ENCODE measurements around the gene DSTN.

Gene DSTN

GRCh38 chr20:17590245-17590644 is 20.4 kb downstream of the DSTN start:
- Histone ChIP-seq H3K4me1 (ENCODE audit: control insufficient read depth in 1 of 2, insufficient read depth in 2 of 2, low read length in 2 of 2) (peaks cover 4 to 15% of the 10 kb centered on the region in 2 donors), H3K36me3 (ENCODE audit: control insufficient read depth in 1 of 2, insufficient read depth in 2 of 2, low read length in 2 of 2) (no peaks in the 10 kb centered on the region), H3K9ac (ENCODE audit: low read depth in 1 of 2, low read length in 2 of 2) (no peak overlapping the region), H3K27ac (ENCODE audit: low read depth, low read length) (no peak overlapping the region), H3K4me3 (ENCODE audit: low read depth in 1 of 2, low read length in 2 of 2) (no peak overlapping the region), H3K27me3 (ENCODE audit: control insufficient read depth in 1 of 2, insufficient read depth in 2 of 2, low read length in 2 of 2) (no peaks in the 10 kb centered on the region), H3K9me3 (ENCODE audit: control insufficient read depth in 1 of 2, low read length in 2 of 2) (no peaks in the 10 kb centered on the region)

GRCh38 chr20:17593902-17594301 is 24.0 kb downstream of the DSTN start:
- H3K27ac ChIP-seq (ENCODE audit: low read depth, low read length): no peak overlapping the region
- H3K9me3 ChIP-seq (ENCODE audit: control insufficient read depth in 1 of 2, low read length in 2 of 2): no peaks in the 10 kb centered on the region
- no peaks in the 10 kb centered on the region for H3K27me3 ChIP-seq (ENCODE audit: control insufficient read depth in 1 of 2, insufficient read depth in 2 of 2, low read length in 2 of 2)
- no peak overlapping the region for H3K4me3 ChIP-seq (ENCODE audit: low read depth in 1 of 2, low read length in 2 of 2)
- H3K4me1 ChIP-seq (ENCODE audit: control insufficient read depth in 1 of 2, insufficient read depth in 2 of 2, low read length in 2 of 2): peaks cover 4 to 8% of the 10 kb centered on the region in 2 donors
- H3K36me3 ChIP-seq (ENCODE audit: control insufficient read depth in 1 of 2, insufficient read depth in 2 of 2, low read length in 2 of 2): no peaks in the 10 kb centered on the region
- no peak overlapping the region for H3K9ac ChIP-seq (ENCODE audit: low read depth in 1 of 2, low read length in 2 of 2)

GRCh38 chr20:17594443-17594842 is 24.6 kb downstream of the DSTN start:
- H3K36me3 ChIP-seq (ENCODE audit: control insufficient read depth in 1 of 2, insufficient read depth in 2 of 2, low read length in 2 of 2): no peaks in the 10 kb centered on the region
- no peak overlapping the region for H3K9ac ChIP-seq (ENCODE audit: low read depth in 1 of 2, low read length in 2 of 2)
- H3K4me3 ChIP-seq (ENCODE audit: low read depth in 1 of 2, low read length in 2 of 2): no peak overlapping the region
- H3K27ac ChIP-seq (ENCODE audit: low read depth, low read length): peak overlapping the region; percentile 30
- no peaks in the 10 kb centered on the region for H3K9me3 ChIP-seq (ENCODE audit: control insufficient read depth in 1 of 2, low read length in 2 of 2)
- no peaks in the 10 kb centered on the region for H3K27me3 ChIP-seq (ENCODE audit: control insufficient read depth in 1 of 2, insufficient read depth in 2 of 2, low read length in 2 of 2)
- H3K4me1 ChIP-seq (ENCODE audit: control insufficient read depth in 1 of 2, insufficient read depth in 2 of 2, low read length in 2 of 2): peaks cover 4 to 8% of the 10 kb centered on the region in 2 donors

GRCh38 chr20:17595856-17596255 is 26.0 kb downstream of the DSTN start:
- no peak overlapping the region for H3K4me3 ChIP-seq (ENCODE audit: low read depth in 1 of 2, low read length in 2 of 2)
- no peaks in the 10 kb centered on the region for H3K9me3 ChIP-seq (ENCODE audit: control insufficient read depth in 1 of 2, low read length in 2 of 2)
- peaks cover 4 to 8% of the 10 kb centered on the region in 2 donors for H3K4me1 ChIP-seq (ENCODE audit: control insufficient read depth in 1 of 2, insufficient read depth in 2 of 2, low read length in 2 of 2)
- no peak overlapping the region for H3K9ac ChIP-seq (ENCODE audit: low read depth in 1 of 2, low read length in 2 of 2)
- no peaks in the 10 kb centered on the region for H3K36me3 ChIP-seq (ENCODE audit: control insufficient read depth in 1 of 2, insufficient read depth in 2 of 2, low read length in 2 of 2)
- H3K27ac ChIP-seq (ENCODE audit: low read depth, low read length): no peak overlapping the region
- no peaks in the 10 kb centered on the region for H3K27me3 ChIP-seq (ENCODE audit: control insufficient read depth in 1 of 2, insufficient read depth in 2 of 2, low read length in 2 of 2)

- Histone ChIP-seq H3K36me3 (ENCODE audit: control insufficient read depth in 1 of 2, insufficient read depth in 2 of 2, low read length in 2 of 2) (no peaks in the 10 kb centered on the region), H3K9me3 (ENCODE audit: control insufficient read depth in 1 of 2, low read length in 2 of 2) (no peaks in the 10 kb centered on the region), H3K9ac (ENCODE audit: low read depth in 1 of 2, low read length in 2 of 2) (no peak overlapping the region), H3K4me1 (ENCODE audit: control insufficient read depth in 1 of 2, insufficient read depth in 2 of 2, low read length in 2 of 2) (peaks cover 4 to 12% of the 10 kb centered on the region in 2 donors), H3K4me3 (ENCODE audit: low read depth in 1 of 2, low read length in 2 of 2) (no peak overlapping the region), H3K27ac (ENCODE audit: low read depth, low read length) (no peak overlapping the region), H3K27me3 (ENCODE audit: control insufficient read depth in 1 of 2, insufficient read depth in 2 of 2, low read length in 2 of 2) (no peaks in the 10 kb centered on the region)
These were observed 28.2 kb downstream of the DSTN start for GRCh38 chr20:17598013-17598550.

- peaks cover 0 to 3% of the 10 kb centered on the region in 2 donors for H3K4me1 ChIP-seq (ENCODE audit: control insufficient read depth in 1 of 2, insufficient read depth in 2 of 2, low read length in 2 of 2)
- H3K27ac ChIP-seq (ENCODE audit: low read depth, low read length): no peak overlapping the region
- no peak overlapping the region for H3K4me3 ChIP-seq (ENCODE audit: low read depth in 1 of 2, low read length in 2 of 2)
- peaks cover 0 to 6% of the 10 kb centered on the region in 2 donors for H3K36me3 ChIP-seq (ENCODE audit: control insufficient read depth in 1 of 2, insufficient read depth in 2 of 2, low read length in 2 of 2)
- H3K27me3 ChIP-seq (ENCODE audit: control insufficient read depth in 1 of 2, insufficient read depth in 2 of 2, low read length in 2 of 2): no peaks in the 10 kb centered on the region
- no peaks in the 10 kb centered on the region for H3K9me3 ChIP-seq (ENCODE audit: control insufficient read depth in 1 of 2, low read length in 2 of 2)
- H3K9ac ChIP-seq (ENCODE audit: low read depth in 1 of 2, low read length in 2 of 2): no peak overlapping the region
These were observed 32.1 kb downstream of the DSTN start for GRCh38 chr20:17601957-17602356.

GRCh38 chr20:17602493-17602892 is 32.6 kb downstream of the DSTN start:
- H3K36me3 ChIP-seq (ENCODE audit: control insufficient read depth in 1 of 2, insufficient read depth in 2 of 2, low read length in 2 of 2): peaks cover 0 to 11% of the 10 kb centered on the region in 2 donors
- no peak overlapping the region for H3K9ac ChIP-seq (ENCODE audit: low read depth in 1 of 2, low read length in 2 of 2)
- no peaks in the 10 kb centered on the region for H3K9me3 ChIP-seq (ENCODE audit: control insufficient read depth in 1 of 2, low read length in 2 of 2)
- no peak overlapping the region for H3K27ac ChIP-seq (ENCODE audit: low read depth, low read length)
- no peaks in the 10 kb centered on the region for H3K27me3 ChIP-seq (ENCODE audit: control insufficient read depth in 1 of 2, insufficient read depth in 2 of 2, low read length in 2 of 2)
- H3K4me3 ChIP-seq (ENCODE audit: low read depth in 1 of 2, low read length in 2 of 2): no peak overlapping the region
- peaks cover 0 to 3% of the 10 kb centered on the region in 2 donors for H3K4me1 ChIP-seq (ENCODE audit: control insufficient read depth in 1 of 2, insufficient read depth in 2 of 2, low read length in 2 of 2)

GRCh38 chr20:17605131-17605660 is 35.3 kb downstream of the DSTN start:
- H3K9ac ChIP-seq (ENCODE audit: low read depth in 1 of 2, low read length in 2 of 2): no peak overlapping the region
- H3K9me3 ChIP-seq (ENCODE audit: control insufficient read depth in 1 of 2, low read length in 2 of 2): no peaks in the 10 kb centered on the region
- H3K27me3 ChIP-seq (ENCODE audit: control insufficient read depth in 1 of 2, insufficient read depth in 2 of 2, low read length in 2 of 2): no peaks in the 10 kb centered on the region
- H3K4me1 ChIP-seq (ENCODE audit: control insufficient read depth in 1 of 2, insufficient read depth in 2 of 2, low read length in 2 of 2): peaks cover 5% of the 10 kb centered on the region in 2 donors
- H3K4me3 ChIP-seq (ENCODE audit: low read depth in 1 of 2, low read length in 2 of 2): no peak overlapping the region
- no peak overlapping the region for H3K27ac ChIP-seq (ENCODE audit: low read depth, low read length)
- peaks cover 0 to 24% of the 10 kb centered on the region in 2 donors for H3K36me3 ChIP-seq (ENCODE audit: control insufficient read depth in 1 of 2, insufficient read depth in 2 of 2, low read length in 2 of 2)

GRCh38 chr20:17606001-17606400 is 36.1 kb downstream of the DSTN start:
- Histone ChIP-seq H3K27ac (ENCODE audit: low read depth, low read length) (no peak overlapping the region), H3K36me3 (ENCODE audit: control insufficient read depth in 1 of 2, insufficient read depth in 2 of 2, low read length in 2 of 2) (peaks cover 0 to 24% of the 10 kb centered on the region in 2 donors), H3K4me1 (ENCODE audit: control insufficient read depth in 1 of 2, insufficient read depth in 2 of 2, low read length in 2 of 2) (peaks cover 11 to 13% of the 10 kb centered on the region in 2 donors), H3K9ac (ENCODE audit: low read depth in 1 of 2, low read length in 2 of 2) (no peak overlapping the region), H3K9me3 (ENCODE audit: control insufficient read depth in 1 of 2, low read length in 2 of 2) (no peaks in the 10 kb centered on the region), H3K4me3 (ENCODE audit: low read depth in 1 of 2, low read length in 2 of 2) (no peak overlapping the region), H3K27me3 (ENCODE audit: control insufficient read depth in 1 of 2, insufficient read depth in 2 of 2, low read length in 2 of 2) (no peaks in the 10 kb centered on the region)

- peaks cover 20 to 34% of the 10 kb centered on the region in 2 donors for H3K4me1 ChIP-seq (ENCODE audit: control insufficient read depth in 1 of 2, insufficient read depth in 2 of 2, low read length in 2 of 2)
- H3K27me3 ChIP-seq (ENCODE audit: control insufficient read depth in 1 of 2, insufficient read depth in 2 of 2, low read length in 2 of 2): no peaks in the 10 kb centered on the region
- H3K4me3 ChIP-seq (ENCODE audit: low read depth in 1 of 2, low read length in 2 of 2): no peak overlapping the region
- H3K9ac ChIP-seq (ENCODE audit: low read depth in 1 of 2, low read length in 2 of 2): no peak overlapping the region
- no peak overlapping the region for H3K27ac ChIP-seq (ENCODE audit: low read depth, low read length)
- H3K9me3 ChIP-seq (ENCODE audit: control insufficient read depth in 1 of 2, low read length in 2 of 2): no peaks in the 10 kb centered on the region
- peaks cover 0 to 29% of the 10 kb centered on the region in 2 donors for H3K36me3 ChIP-seq (ENCODE audit: control insufficient read depth in 1 of 2, insufficient read depth in 2 of 2, low read length in 2 of 2)
These were observed 39.0 kb downstream of the DSTN start for GRCh38 chr20:17608701-17609497.

Measured in duodenal mucosa (tissue), 2 donors.